Right lobe of liver (tissue), 6 donors: ENCODE measurements around the gene TMEM179. TPM values are rescaled to one million over a fixed set of nuclear protein-coding genes. Genes with fewer than 3 reads are reported as not detected.

Source experiments
- ATAC-seq, 4 donors: fragments of 200-7000 bp; cut with Tn5 transposase; one replicate each; pipeline ENCODE4 v1.9.1; 2020; ENCODE audit warnings: mild to moderate bottlenecking in 4 of 4, moderate library complexity in 4 of 4
- DNase-seq, 3 donors: peaks; one replicate each; pipeline ENCODE4 v3.0.0-alpha.2; 2020
- H3K27ac ChIP-seq, 3 donors: fragments of 200-600 bp; one replicate each; pipeline ENCODE4 v1.8.0; 2022
- H3K27me3 ChIP-seq, 2 donors: fragments of 200-600 bp; one replicate each; pipeline ENCODE4 v1.8.0; 2022
- H3K36me3 ChIP-seq, 4 donors: fragments of 200-600 bp; sonication (generic) in 1 of 4; one replicate each; pipeline versions ENCODE4 v1.5.1 to v1.8.0; 2017 to 2022; ENCODE audit warnings: control low read depth in 1 of 4
- H3K4me1 ChIP-seq, 4 donors: fragments of 200-600 bp; sonication (generic) in 1 of 4; one replicate each; pipeline versions ENCODE4 v1.5.1 to v1.8.0; 2017 to 2022; ENCODE audit warnings: control low read depth in 1 of 4
- H3K4me3 ChIP-seq, 3 donors: fragments of 200-600 bp; one replicate each; pipeline ENCODE4 v1.8.0; 2022
- H3K9me3 ChIP-seq, 4 donors: fragments of 200-600 bp; sonication (generic) in 1 of 4; one replicate each; pipeline versions ENCODE4 v1.5.1 to v1.8.0; 2017 to 2022; ENCODE audit warnings: control low read depth in 1 of 4
- CTCF ChIP-seq, 4 donors: fragments of 200-600 bp in 3 of 4; fragments of 450-650 bp in 1 of 4; IDR thresholded peaks; one replicate each; pipeline versions ENCODE4 v1.5.1 to v1.8.0; 2016 to 2022; ENCODE audit warnings: antibody characterized with exemption in 4 of 4, mild to moderate bottlenecking in 2 of 4
- POLR2A ChIP-seq: fragments of 450-650 bp; IDR thresholded peaks from one replicate; pipeline ENCODE4 v1.6.1; 2017; ENCODE audit warnings: antibody characterized with exemption, mild to moderate bottlenecking
- WGBS: methylation state at CpG from one replicate; pipeline ENCODE4 v1.1.6; 2018; ENCODE audit warnings: low coverage, low lambda C conversion rate; ENCODE audit not compliant: insufficient coverage; ENCODE audit errors: missing lambda C conversion rate; 5-methylcytosine and 5-hydroxymethylcytosine counted together
- intact Hi-C, 2 donors: fragments of 100-400 bp; cut with DNase I; formaldehyde crosslinking; loops; one replicate each; pipeline versions ENCODE4 v1.11.2 to v1.14.1; 2022
- total RNA-seq, 6 experiments: library from RNA; depleted of rRNA in 2 of 6; stranded (reverse); fragments of >200 nt in 2 of 6; fragmentation: NEBNext Ultra II Directional in 3 of 6; extraction: Animal tissue kit (Norgen Biotek cat#: 25700) in 3 of 6; gene quantifications; one replicate each; pipeline versions ENCODE4 v1.1.0 to v1.2.4, GENCODE V29; 2016 to 2023
- donor health status: DM: no; HTN: yes; CAD: no.
- donor health status: DM: no; HTN: no; CAD: no.
- donor health status: DM: no; HTN: no; CAD: no.
- donor health status: DM: no; HTN: yes; CAD: no.
- donor health status: DM: no; HTN: yes; CAD: no.

The TMEM179 gene
- total RNA-seq, 6 experiments from 2014 or later: 0.17 to 0.18 TPM; not detected in 4

GRCh38 chr14:104544362-104544961 is 60.1 kb downstream of the TMEM179 start:
- DNase-seq (no peak), ATAC-seq (no peak)
- Histone ChIP-seq H3K4me3 (no peak overlapping the region), H3K27ac (no peak overlapping the region), H3K9me3 (no peaks in the 10 kb centered on the region), H3K36me3 (no peaks in the 10 kb centered on the region), H3K4me1 (no peaks in the 10 kb centered on the region), H3K27me3 (no peaks in the 10 kb centered on the region)
- intact Hi-C loops: no loop called here
- WGBS: no CpG with 5 or more reads among the region's 17 CpGs
- TF ChIP-seq POLR2A: no peak
- no peak for TF ChIP-seq CTCF (IDR thresholded peaks at IDR 0.05)

DNA sequence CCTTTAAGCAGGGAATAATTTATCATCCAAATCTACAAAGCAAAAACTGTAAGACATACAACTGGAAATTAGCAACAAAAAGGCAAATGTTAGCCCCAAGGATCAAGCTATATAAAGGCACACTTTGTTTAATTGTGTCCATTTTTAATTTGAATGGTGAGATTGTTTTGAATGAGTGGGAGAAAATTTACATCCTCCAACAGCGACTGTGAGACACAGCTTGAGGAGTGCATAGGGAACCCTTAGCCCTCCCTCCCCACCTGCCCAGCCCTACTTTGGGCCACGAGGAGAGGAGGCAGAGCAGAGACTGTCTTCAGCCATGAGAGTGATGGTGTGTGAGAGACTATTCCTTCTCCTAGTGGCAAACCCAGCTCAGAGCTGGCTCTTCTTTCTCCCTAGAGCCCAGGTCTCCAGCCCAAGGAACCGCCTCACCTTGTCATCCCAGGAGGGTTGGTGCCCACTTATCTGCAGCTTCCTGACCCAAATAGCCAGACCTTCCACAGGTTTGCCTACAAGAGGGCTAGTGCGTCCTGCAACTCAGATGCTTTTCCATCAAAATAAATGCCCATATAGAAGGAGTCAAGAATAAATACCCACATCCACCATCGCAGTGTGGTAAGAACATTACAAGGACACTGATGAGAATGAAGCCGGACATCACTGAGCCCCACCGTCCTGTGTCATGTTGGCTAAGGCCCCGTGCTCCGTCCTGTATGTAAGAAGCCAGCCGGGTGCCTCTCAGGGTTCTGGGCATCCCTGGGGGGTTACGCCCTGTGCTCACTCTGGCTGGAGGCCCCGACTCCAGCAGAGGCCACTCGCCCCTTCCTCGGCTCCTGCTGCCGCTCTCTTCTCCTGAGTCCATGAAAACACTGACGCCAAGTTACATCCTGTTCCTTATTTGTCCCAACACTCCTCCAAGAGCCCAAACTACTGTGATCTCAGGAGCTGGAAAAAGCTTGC is 61.4 kb downstream of the TMEM179 start:
- Histone ChIP-seq H3K27ac (no peak overlapping the region), H3K36me3 (no peaks in the 10 kb centered on the region), H3K4me3 (no peak overlapping the region), H3K27me3 (no peaks in the 10 kb centered on the region), H3K4me1 (no peaks in the 10 kb centered on the region), H3K9me3 (no peaks in the 10 kb centered on the region)
- WGBS: 57% methylated on average over 5 of the region's 16 CpGs
- TF ChIP-seq CTCF (IDR thresholded peaks at IDR 0.05) (no peak), POLR2A (no peak)
- DNase-seq: peak in 1 of 3 donors; percentile 37
- intact Hi-C loops: no loop called here
- ATAC-seq: no peak

GRCh38 chr14:104541905-104542465 is 62.6 kb downstream of the TMEM179 start:
- WGBS: 61% methylated on average over 11 of the region's 11 CpGs
- H3K4me1 ChIP-seq: no peaks in the 10 kb centered on the region
- intact Hi-C loops: no loop called here
- H3K27ac ChIP-seq: no peak overlapping the region
- ATAC-seq (no peak), DNase-seq (no peak)
- no peaks in the 10 kb centered on the region for H3K27me3 ChIP-seq
- TF ChIP-seq CTCF (IDR thresholded peaks at IDR 0.05): no peak
- TF ChIP-seq POLR2A: no peak
- no peaks in the 10 kb centered on the region for H3K9me3 ChIP-seq
- H3K4me3 ChIP-seq: no peak overlapping the region
- no peaks in the 10 kb centered on the region for H3K36me3 ChIP-seq

Other genes with a start within 250 kb of the TMEM179 start
- 1 to 10 TPM in 4 of 6 experiments, under 1 TPM in 2; 0.35 to 4.0 (median 1.9) TPM for gene C14orf180, start 25.0 kb downstream of the TMEM179 start, total RNA-seq
- gene INF2, start 84.8 kb upstream of the TMEM179 start, total RNA-seq: 10 to 100 TPM; 47.5 to 98.2 (median 71.4) TPM
- gene ADSS1, start 119.5 kb upstream of the TMEM179 start, total RNA-seq: 10 to 100 TPM in 5 of 6 experiments, 1 to 10 TPM in 1; 8.1 to 50.5 (median 36.8) TPM
- 100 to 1,000 TPM in 2 of 6 experiments, 10 to 100 TPM in 4; 38.1 to 252 (median 50.6) TPM for gene SIVA1, start 148.4 kb upstream of the TMEM179 start, total RNA-seq
- 10 to 100 TPM; 66.7 to 92.1 (median 83.9) TPM for gene AKT1, start 191.0 kb upstream of the TMEM179 start, total RNA-seq
- 10 to 100 TPM in 2 of 6 experiments, 1 to 10 TPM in 4; 2.2 to 13.7 (median 3.6) TPM for gene ZBTB42, start 196.3 kb upstream of the TMEM179 start, total RNA-seq